ENCODE data around the gene TEX2. TPM values are rescaled to one million over a fixed set of nuclear protein-coding genes. Genes with fewer than 3 reads are reported as not detected.

The TEX2 gene
- total RNA-seq, 6 donors from 2014 or later, result 42.3 to 96.1 (median 53.4) TPM

- DNase-seq (no peak), ATAC-seq (ENCODE audit: low FRiP score in 2 of 2) (no peak)
- H3K36me3 ChIP-seq, result no peaks in the 10 kb centered on the region
- H3K4me1 ChIP-seq, result no peaks in the 10 kb centered on the region
- H3K27ac ChIP-seq, result no peak overlapping the region
- no peaks in the 10 kb centered on the region for H3K27me3 ChIP-seq
- no peaks in the 10 kb centered on the region for H3K9me3 ChIP-seq
- TF ChIP-seq CTCF (IDR thresholded peaks at IDR 0.05), result no peak
- no peak for TF ChIP-seq POLR2A (IDR thresholded peaks at IDR 0.05)
- TF ChIP-seq POLR2AphosphoS5 (IDR thresholded peaks at IDR 0.05), result no peak
- TF ChIP-seq EP300 (IDR thresholded peaks at IDR 0.05), result no peak
- WGBS, 2 donors, result 89 to 92% methylated on average over 4 of the region's 4 CpGs
- H3K4me3 ChIP-seq, result no peak overlapping the region
These were observed 12.7 kb downstream of the TEX2 start for GRCh38 chr17:64250233-64250835.

DNA sequence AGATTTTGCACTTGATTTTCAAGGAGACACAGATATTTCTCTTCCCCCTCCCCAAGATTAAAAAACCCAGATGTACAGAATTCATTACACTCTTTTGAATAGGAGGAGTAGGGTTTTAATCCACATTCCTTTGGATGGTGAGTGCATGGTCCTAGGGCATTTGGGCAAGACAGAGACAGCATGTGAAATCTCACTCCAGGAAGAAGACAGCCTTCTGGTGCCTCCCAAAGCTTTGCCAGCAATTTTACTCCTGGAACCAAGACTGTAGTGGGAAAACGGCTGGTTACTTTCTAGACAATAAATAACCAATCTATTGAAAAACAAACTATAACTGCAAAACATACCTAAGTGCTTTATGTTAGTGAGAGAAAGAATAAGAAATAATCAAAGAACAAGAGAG is 15.2 kb downstream of the TEX2 start:
- no peaks in the 10 kb centered on the region for H3K4me1 ChIP-seq
- DNase-seq (no peak), ATAC-seq (ENCODE audit: low FRiP score in 2 of 2) (no peak)
- H3K27me3 ChIP-seq, result no peaks in the 10 kb centered on the region
- WGBS, 2 donors, result 83 to 85% methylated on average over 1 of the region's 1 CpG
- H3K9me3 ChIP-seq, result no peaks in the 10 kb centered on the region
- H3K36me3 ChIP-seq, result no peaks in the 10 kb centered on the region
- H3K27ac ChIP-seq, result no peak overlapping the region
- H3K4me3 ChIP-seq, result no peak overlapping the region
- no peak for TF ChIP-seq POLR2A (IDR thresholded peaks at IDR 0.05)
- TF ChIP-seq EP300 (IDR thresholded peaks at IDR 0.05), result no peak
- no peak for TF ChIP-seq POLR2AphosphoS5 (IDR thresholded peaks at IDR 0.05)
- no peak for TF ChIP-seq CTCF (IDR thresholded peaks at IDR 0.05)

DNA sequence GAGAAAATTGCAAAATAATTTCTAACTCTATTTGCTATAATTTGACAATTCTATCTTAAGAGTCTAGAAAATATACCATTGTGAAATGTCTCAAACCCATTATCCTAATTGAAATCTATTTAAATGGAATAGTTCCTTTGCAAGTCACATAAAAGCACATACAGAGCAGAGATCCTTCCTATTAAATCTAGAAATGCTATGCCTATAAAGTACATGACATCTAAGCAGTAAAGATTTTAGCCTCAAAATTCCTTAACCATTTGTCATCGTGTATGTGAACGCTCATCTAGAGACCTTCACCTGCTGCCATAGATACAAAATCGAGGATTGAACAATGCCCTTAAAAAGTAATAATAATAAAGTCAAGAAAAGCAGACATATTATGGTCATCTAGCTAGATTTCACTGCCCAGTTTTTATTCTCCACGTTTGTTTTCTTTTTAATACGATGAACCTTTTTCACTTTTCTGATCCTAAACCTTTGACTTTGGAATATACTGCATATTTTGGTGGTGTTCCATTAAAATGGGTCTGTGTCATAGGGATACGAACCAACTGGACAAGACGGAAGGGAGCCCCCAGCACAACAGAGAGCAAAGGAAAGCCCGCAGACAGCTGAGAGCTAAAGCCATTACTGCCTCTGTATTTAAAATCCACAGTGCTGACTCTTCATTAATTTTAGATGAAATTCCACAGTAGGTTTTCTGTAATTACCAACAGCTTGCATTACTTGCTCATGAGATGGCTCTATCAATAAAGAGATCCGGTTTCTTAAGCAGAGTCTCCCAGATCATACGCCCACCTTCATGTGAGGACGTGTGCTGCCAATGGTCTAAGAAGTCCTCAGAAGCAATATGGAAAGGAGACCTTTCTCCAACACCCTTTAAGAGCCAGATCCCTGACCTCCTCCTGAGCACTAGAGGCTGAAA is 17.6 kb downstream of the TEX2 start:
- H3K4me1 ChIP-seq, result peaks cover 6 to 16% (median 12%) of the 10 kb centered on the region in 4 donors
- H3K4me3 ChIP-seq, result no peak overlapping the region
- TF ChIP-seq CTCF (IDR thresholded peaks at IDR 0.05), result no peak
- no peak for TF ChIP-seq POLR2A (IDR thresholded peaks at IDR 0.05)
- TF ChIP-seq POLR2AphosphoS5 (IDR thresholded peaks at IDR 0.05), result no peak
- no peak for TF ChIP-seq EP300 (IDR thresholded peaks at IDR 0.05)
- H3K36me3 ChIP-seq, result no peaks in the 10 kb centered on the region
- no peak for ATAC-seq (ENCODE audit: low FRiP score in 2 of 2)
- no peak for DNase-seq
- no peak overlapping the region for H3K27ac ChIP-seq
- 90 to 95% methylated on average over 11 of the region's 11 CpGs for WGBS, 2 donors
- H3K27me3 ChIP-seq, result no peaks in the 10 kb centered on the region
- H3K9me3 ChIP-seq, result no peaks in the 10 kb centered on the region

GRCh38 chr17:64244165-64244564 is 18.9 kb downstream of the TEX2 start:
- 71 to 76% methylated on average over 5 of the region's 5 CpGs for WGBS, 2 donors
- H3K27ac ChIP-seq, result peak overlapping the region in 1 of 4 donors; percentile 2
- no peak for ATAC-seq (ENCODE audit: low FRiP score in 2 of 2)

More at GRCh38 chr17:64244165-64244564, 18.9 kb downstream of the TEX2 start:
- Histone ChIP-seq H3K4me1 (peaks cover 14 to 27% (median 19%) of the 10 kb centered on the region in 4 donors), H3K27me3 (no peaks in the 10 kb centered on the region), H3K9me3 (no peaks in the 10 kb centered on the region), H3K36me3 (no peaks in the 10 kb centered on the region), H3K4me3 (no peak overlapping the region)
- TF ChIP-seq POLR2A (IDR thresholded peaks at IDR 0.05) (no peak), POLR2AphosphoS5 (IDR thresholded peaks at IDR 0.05) (no peak), EP300 (IDR thresholded peaks at IDR 0.05) (no peak), CTCF (IDR thresholded peaks at IDR 0.05) (no peak)
- DNase-seq, result no peak
